OCI-LY1 (cell line): ENCODE measurements around the gene LRRC56.

Experiments
- EZH2 ChIP-seq: fragments of 200-600 bp; sonication (generic), shearing (Covaris generic); IDR thresholded peaks from 2 replicates; pipeline ENCODE4 v1.8.0; 2017; ENCODE audit warnings: borderline replicate concordance, mixed run types, mild to moderate bottlenecking, antibody characterized with exemption, low read length, moderate library complexity, mixed read lengths
- TF ChIP-seq, protein P1 (sequence below): fragments of 200-600 bp; sonication (generic), shearing (Covaris generic); IDR thresholded peaks from 2 replicates; pipeline ENCODE4 v1.5.1; 2017; ENCODE audit warnings: mild to moderate bottlenecking, antibody characterized with exemption, low read length, moderate library complexity, mixed read lengths

DNA sequence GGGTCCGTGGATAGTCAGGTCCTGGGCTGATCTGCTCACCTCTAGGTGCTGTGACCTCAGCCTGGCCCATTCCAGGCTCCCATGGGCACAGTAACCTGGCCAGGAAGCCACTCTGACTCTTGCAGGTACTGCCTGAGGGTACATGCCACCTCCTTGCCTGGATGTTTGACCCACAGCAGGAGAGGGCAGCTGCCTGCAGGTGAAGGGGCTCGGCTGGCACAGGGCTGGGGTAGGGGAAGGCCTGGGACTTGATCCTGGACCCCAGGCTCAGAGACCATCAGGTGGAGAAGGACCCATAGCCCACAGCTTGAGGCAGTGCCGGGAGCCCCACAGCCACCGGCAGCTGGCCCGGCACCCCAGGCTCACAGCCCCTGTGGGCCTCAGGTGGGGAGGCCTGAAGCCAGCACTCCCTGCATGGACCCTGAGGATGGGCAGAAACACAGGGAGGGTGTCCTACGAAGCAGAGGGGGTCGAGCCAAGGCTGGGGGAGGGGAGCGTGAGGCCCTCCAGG is 2.7 kb downstream of the LRRC56 start:
- TF ChIP-seq, protein P1, sequence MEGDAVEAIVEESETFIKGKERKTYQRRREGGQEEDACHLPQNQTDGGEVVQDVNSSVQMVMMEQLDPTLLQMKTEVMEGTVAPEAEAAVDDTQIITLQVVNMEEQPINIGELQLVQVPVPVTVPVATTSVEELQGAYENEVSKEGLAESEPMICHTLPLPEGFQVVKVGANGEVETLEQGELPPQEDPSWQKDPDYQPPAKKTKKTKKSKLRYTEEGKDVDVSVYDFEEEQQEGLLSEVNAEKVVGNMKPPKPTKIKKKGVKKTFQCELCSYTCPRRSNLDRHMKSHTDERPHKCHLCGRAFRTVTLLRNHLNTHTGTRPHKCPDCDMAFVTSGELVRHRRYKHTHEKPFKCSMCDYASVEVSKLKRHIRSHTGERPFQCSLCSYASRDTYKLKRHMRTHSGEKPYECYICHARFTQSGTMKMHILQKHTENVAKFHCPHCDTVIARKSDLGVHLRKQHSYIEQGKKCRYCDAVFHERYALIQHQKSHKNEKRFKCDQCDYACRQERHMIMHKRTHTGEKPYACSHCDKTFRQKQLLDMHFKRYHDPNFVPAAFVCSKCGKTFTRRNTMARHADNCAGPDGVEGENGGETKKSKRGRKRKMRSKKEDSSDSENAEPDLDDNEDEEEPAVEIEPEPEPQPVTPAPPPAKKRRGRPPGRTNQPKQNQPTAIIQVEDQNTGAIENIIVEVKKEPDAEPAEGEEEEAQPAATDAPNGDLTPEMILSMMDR: no peak
- TF ChIP-seq EZH2: no peak
